Erythroblast (primary cell): Measurements from ENCODE around the gene NEB.
"Not testable (repeated sequence)": the region's sequence is repeated elsewhere in the genome, so short reads cannot be mapped to it uniquely, and the experiment has no call there.

Source experiments
- DNase-seq, 2 experiments: peaks; one replicate each; lab custom pipeline; 2025; lab: John Stamatoyannopoulos, UW
- GATA1 ChIP-seq: IDR thresholded peaks from 2 replicates; pipeline ENCODE4 v1.6.1; 2011; ENCODE audit warnings: low read depth, mild to moderate bottlenecking, control low read depth, low read length, moderate library complexity
- POLR2A ChIP-seq: IDR thresholded peaks from 2 replicates; pipeline ENCODE4 v1.6.1; 2011; ENCODE audit warnings: mild to moderate bottlenecking, low read length

NEB gene

DNA sequence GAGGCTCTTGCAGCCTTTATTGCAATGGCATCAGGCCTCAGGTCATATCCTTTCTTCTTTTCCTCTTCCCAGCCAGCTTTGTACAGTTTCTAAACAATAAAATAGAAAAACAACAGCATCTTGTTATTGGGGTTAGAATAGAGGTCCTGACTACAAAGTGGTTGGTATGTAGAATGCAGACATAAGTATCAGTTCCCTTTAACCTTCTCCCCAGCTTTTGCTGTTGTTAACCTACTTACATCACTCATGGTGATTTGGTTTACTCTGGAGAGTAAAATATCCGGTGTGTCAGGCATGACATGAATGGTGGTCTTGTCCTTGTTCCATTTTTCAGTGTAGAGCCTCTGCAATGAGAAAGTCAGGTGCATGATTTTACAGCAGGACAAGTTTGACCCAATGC lies 69.8 kb downstream of the NEB start:
- no peak for DNase-seq
- TF ChIP-seq GATA1 = no peak
- no peak for TF ChIP-seq POLR2A

DNA sequence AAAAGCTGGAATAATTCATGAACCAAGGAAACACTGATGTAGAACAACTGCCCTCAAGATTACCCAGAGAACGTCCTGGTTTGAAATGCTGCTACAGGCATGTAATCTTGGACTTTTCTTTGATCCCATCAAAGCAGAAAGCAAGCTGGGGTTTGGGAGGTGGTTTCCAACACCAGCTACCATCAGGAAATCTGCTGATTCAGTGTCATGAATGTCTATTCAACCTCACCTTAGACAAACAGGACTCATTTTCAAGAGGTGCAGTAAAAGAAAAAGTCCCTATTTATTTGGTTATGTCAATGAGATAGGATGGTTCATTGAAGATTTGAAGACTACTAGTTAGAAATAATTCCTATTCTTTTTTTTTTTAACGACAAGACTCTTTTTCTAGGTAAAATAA lies 72.7 kb downstream of the NEB start:
- DNase-seq = no peak
- TF ChIP-seq POLR2A (no peak), GATA1 (no peak)

GRCh38 chr2:151658081-151658480 lies 76.2 kb downstream of the NEB start:
- no peak for TF ChIP-seq GATA1
- TF ChIP-seq POLR2A = no peak
- DNase-seq = no peak

GRCh38 chr2:151657667-151658076 lies 76.6 kb downstream of the NEB start:
- TF ChIP-seq GATA1 (no peak), POLR2A (no peak)
- peak in 1 of 2 experiments; percentile 40 for DNase-seq

GRCh38 chr2:151655663-151656398 lies 78.4 kb downstream of the NEB start:
- TF ChIP-seq GATA1 = no peak
- no peak for TF ChIP-seq POLR2A
- DNase-seq = peak; percentile 43 to 70

DNA sequence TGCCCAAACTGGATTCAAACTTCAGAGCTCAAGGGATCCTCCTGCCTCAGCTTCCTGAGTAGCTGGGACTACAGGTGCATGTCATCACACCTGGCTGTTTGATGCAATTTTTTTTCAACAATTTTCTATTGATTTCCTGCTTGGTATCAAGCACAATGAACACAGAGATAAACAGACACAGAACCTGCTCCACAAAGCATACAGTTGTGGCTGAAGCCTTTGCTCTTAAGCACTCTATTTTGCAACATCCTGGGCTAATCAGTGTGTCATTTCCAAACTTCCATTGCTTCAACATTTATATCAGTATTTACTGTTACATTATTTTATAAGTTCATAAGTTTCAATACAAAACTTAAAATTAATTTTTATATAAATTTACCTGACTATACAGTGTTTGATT lies 79.4 kb downstream of the NEB start:
- TF ChIP-seq GATA1 = no peak
- no peak for TF ChIP-seq POLR2A
- peak; percentile 18 to 26 for DNase-seq

- DNase-seq = peak; percentile 60 to 79
These were observed 80.2 kb downstream of the NEB start for GRCh38 chr2:151654085-151654484.

DNA sequence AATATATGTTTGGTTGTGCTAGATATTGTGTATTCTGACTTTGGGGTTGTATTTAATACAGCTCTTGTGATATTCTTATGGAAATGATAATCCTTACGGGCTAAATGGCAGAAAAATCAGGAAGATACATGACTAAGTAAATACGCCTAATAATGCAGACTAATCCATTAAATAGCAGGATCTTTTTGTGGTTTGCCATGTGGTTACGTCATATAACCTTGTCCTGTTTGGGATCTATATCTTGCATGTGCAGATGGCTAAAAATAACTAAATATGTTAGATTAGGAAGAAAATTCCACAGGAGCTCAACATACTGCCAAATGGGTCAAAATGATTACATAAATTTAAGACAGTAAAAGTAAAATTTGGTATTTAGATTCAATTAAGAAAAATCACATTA lies 83.0 kb downstream of the NEB start:
- DNase-seq = peak; percentile 74 to 84
- TF ChIP-seq GATA1 = no peak
- no peak for TF ChIP-seq POLR2A

More at GRCh38 chr2:151654085-151654484, 80.2 kb downstream of the NEB start:
- TF ChIP-seq GATA1 (no peak), POLR2A (no peak)

- DNase-seq = no peak
- no peak for TF ChIP-seq POLR2A
- TF ChIP-seq GATA1 = no peak
These were observed 83.8 kb downstream of the NEB start for GRCh38 chr2:151650456-151650855.

GRCh38 chr2:151649966-151650365 lies 84.3 kb downstream of the NEB start:
- TF ChIP-seq POLR2A (no peak), GATA1 (no peak)

GRCh38 chr2:151649400-151649799 lies 84.9 kb downstream of the NEB start:
- DNase-seq = no peak
- TF ChIP-seq POLR2A (no peak), GATA1 (no peak)

More at GRCh38 chr2:151649966-151650365, 84.3 kb downstream of the NEB start:
- no peak for DNase-seq

- not testable (repeated sequence) for DNase-seq
These were observed 87.8 kb downstream of the NEB start for GRCh38 chr2:151646512-151646911.

DNA sequence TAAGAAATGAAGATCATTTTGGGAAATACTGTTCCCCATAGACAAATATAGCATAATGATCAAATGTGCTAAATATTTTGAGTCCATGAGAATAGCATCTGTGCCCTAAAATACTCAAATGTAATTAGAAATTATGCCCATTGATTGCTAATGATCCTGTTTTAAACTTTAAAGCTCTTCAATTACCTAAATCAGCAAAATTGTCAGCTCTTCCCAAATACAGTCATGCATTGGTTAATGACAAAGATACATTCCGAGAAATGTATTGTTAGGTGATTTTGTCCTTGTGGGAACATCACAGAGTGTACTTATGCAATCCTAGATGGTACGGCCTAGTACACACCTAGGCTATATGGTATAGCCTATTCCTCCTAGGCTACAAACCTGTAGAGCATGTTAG lies 89.7 kb downstream of the NEB start:
- no peak for TF ChIP-seq POLR2A
- no peak for TF ChIP-seq GATA1
- no peak for DNase-seq

GRCh38 chr2:151641895-151642294 lies 92.4 kb downstream of the NEB start:
- not testable (repeated sequence) for DNase-seq

GRCh38 chr2:151640087-151640486 lies 94.2 kb downstream of the NEB start:
- no peak for TF ChIP-seq POLR2A
- no peak for TF ChIP-seq GATA1
- no peak for DNase-seq

DNA sequence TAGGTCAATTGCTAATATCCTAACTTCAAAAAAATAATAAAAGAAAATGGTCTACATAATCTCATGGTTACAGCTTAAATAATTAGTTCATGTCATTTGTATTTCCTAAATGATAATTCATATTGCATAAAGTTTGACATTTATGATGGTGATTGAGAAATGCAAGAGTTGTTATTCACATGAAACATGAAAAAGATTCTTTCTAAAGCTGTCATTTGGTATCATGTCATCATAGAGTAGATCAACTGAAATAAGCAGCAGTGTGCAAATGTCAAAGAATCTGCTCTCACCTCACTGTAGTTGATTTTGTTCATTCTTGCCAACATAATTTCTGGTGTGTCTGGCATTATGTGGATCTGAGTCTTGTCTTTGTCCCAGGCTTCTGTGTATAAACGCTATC lies 95.3 kb downstream of the NEB start:
- no peak for DNase-seq
- no peak for TF ChIP-seq POLR2A
